H1 (cell line): ENCODE measurements around the gene PSMD13.

Experiments
- CBX5 ChIP-seq: fragments of 300-800, 300-1000 bp; sonication (generic); IDR thresholded peaks from 2 replicates; pipeline ENCODE4 v1.7.1; 2016; ENCODE audit warnings: antibody characterized with exemption, low read length, low read depth
- CTCF ChIP-seq, 3 experiments: IDR thresholded peaks; 1 replicate in 2 of 3; 2 replicates in 1 of 3; pipeline versions ENCODE4 v1.5.1 to v1.6.1; 2011; ENCODE audit warnings: low read length in 3 of 3, mild to moderate bottlenecking in 3 of 3, inconsistent platforms in 2 of 3, low read depth in 1 of 3, moderate library complexity in 1 of 3; ENCODE audit not compliant: insufficient read depth in 1 of 3; ENCODE audit errors: control extremely low read depth in 1 of 3
- KDM5A ChIP-seq: fragments of 200-600 bp; IDR thresholded peaks from 2 replicates; pipeline ENCODE4 v1.7.1; 2012; ENCODE audit warnings: mild to moderate bottlenecking, low read length, inconsistent platforms, mixed read lengths
- POLR2AphosphoS5 ChIP-seq: IDR thresholded peaks from 2 replicates; pipeline ENCODE4 v1.6.1; 2011; ENCODE audit warnings: low read depth, low read length
- TF ChIP-seq, protein P1 (sequence below): IDR thresholded peaks from 2 replicates; pipeline ENCODE4 v1.6.1; 2012; ENCODE audit warnings: inconsistent platforms

GRCh38 chr11:203056-203944, 33.5 kb upstream of the PSMD13 start:
- TF ChIP-seq CTCF (IDR thresholded peaks at IDR 0.05; ENCODE audit: control extremely low read depth in 1 of 3, insufficient read depth in 1 of 3, low read depth in 1 of 3, low read length in 3 of 3) (no peak), KDM5A (no peak), POLR2AphosphoS5 (no peak), CBX5 (no peak)
- TF ChIP-seq, protein P1, sequence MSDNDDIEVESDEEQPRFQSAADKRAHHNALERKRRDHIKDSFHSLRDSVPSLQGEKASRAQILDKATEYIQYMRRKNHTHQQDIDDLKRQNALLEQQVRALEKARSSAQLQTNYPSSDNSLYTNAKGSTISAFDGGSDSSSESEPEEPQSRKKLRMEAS: no peak
